Activated CD8-positive, alpha-beta T cell treated with anti-CD3 and anti-CD28 coated beads, Interleukin-2, amount 10 ng/mL, durations not matched to agents 7 days and 5 days (primary cell): ENCODE data around the gene EIF2B4. TPM values are rescaled to one million over a fixed set of nuclear protein-coding genes. Genes with fewer than 3 reads are reported as not detected.
"Not testable (repeated sequence)": the region's sequence is repeated elsewhere in the genome, so short reads cannot be mapped to it uniquely, and the experiment has no call there.

Experiments used
- ATAC-seq: fragments of 150-1000 bp; cut with Tn5 transposase; one replicate; pipeline ENCODE4 v1.10.0; 2021; ENCODE audit warnings: moderate library complexity
- CTCF ChIA-PET: fragments of 350-600 bp; sonication (Branson Sonifier 250); formaldehyde crosslinking; loops from one replicate; lab custom pipeline; 2021; ENCODE audit warnings: antibody characterized with exemption; lab: Charles Lee
- POLR2A ChIA-PET: fragments of 350-600 bp; sonication (Branson Sonifier 250); formaldehyde crosslinking; loops from one replicate; lab custom pipeline; 2021; ENCODE audit warnings: antibody characterized with exemption; lab: Charles Lee
- DNase-seq: peaks from one replicate; pipeline ENCODE4 v3.0.0-alpha.2; 2020
- H3K27ac Mint-ChIP-seq: one replicate; pipeline ENCODE4 v1.8.0; 2021; ENCODE audit warnings: mild to moderate bottlenecking, mixed read lengths
- H3K27me3 Mint-ChIP-seq: one replicate; pipeline ENCODE4 v1.8.0; 2021; ENCODE audit warnings: low read depth, mixed read lengths
- H3K36me3 Mint-ChIP-seq: one replicate; pipeline ENCODE4 v1.8.0; 2021; ENCODE audit warnings: low read depth, mixed read lengths
- H3K4me1 Mint-ChIP-seq: one replicate; pipeline ENCODE4 v1.8.0; 2021; ENCODE audit warnings: low read depth, mixed read lengths
- H3K4me3 Mint-ChIP-seq: one replicate; pipeline ENCODE4 v1.8.0; 2021; ENCODE audit warnings: mild to moderate bottlenecking, mixed read lengths
- H3K9me3 Mint-ChIP-seq: one replicate; pipeline ENCODE4 v1.8.0; 2022; ENCODE audit warnings: mixed read lengths; ENCODE audit not compliant: insufficient read depth
- total RNA-seq, 2 experiments: library from RNA; stranded (reverse); gene quantifications; one replicate each; pipeline ENCODE4 v1.2.3, GENCODE V29; 2021

The EIF2B4 gene
- total RNA-seq, 2 experiments from 2014 or later, result 34.5 to 37.0 TPM

DNA sequence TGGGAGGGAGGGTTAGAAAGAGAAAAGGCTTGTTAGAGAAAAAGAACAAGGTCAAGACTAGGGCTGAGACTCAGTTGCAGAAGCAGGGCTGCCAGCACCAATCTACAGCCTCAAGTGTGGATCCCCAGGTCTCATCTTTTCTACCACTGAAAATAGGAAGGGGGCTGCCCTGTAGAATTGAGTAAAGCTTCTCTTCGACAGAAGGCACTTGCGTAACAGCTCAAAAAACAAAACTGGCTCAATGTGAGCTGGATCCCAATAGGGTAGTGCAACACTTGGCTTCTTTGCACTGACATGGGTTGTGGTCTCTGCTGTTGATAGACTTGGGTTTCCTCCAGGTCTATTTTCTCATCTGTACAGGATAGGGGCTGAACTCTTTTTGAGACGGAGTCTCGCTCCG is 45.4 kb downstream of the EIF2B4 start:
- peaks cover 45% of the 10 kb centered on the region for H3K36me3 Mint-ChIP-seq
- H3K4me3 Mint-ChIP-seq, result no peak overlapping the region

DNA sequence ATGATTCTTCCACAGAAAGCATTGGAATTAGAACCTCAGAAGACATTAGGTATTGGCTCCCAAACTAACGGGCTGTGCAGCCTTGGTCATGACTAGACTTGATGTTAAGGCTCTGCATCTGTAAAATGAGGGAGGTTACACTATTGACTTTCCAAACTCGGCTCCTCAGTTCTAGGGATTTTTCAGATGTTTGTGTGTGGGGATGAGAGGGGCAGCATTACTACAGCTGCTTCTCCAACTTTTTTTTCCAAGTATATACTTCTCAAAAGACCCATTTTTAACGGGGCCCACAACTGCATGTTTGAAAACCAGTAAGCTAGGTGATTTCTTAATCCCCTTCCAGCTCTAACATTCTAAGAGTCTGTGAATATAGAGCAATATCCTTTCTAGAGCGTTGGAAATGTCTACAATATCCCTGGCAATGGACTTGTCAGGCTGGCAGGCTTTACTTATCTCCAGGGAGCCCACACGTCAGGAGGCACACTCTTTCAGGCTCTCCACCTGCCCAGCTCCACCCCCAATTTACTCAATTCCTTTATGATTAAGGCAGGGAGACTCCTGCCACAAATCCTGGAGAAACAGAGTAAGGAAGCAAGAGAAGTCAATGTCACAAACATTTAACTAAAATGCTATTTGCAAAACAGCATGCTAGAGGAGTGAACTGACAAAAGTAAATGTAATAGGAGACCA is 46.4 kb downstream of the EIF2B4 start:
- POLR2A ChIA-PET, result interaction anchor here (0.6 to 2.4 kb wide), 12 partner anchors 10 to 305 kb away, joined by 3 to 15 read pairs (median 6); partner anchors contain the start of genes CCDC121, GPN1, GTF3C2 and ZNF513
- Mint-ChIP-seq H3K36me3 (peaks cover 38% of the 10 kb centered on the region), H3K4me1 (peaks cover 22% of the 10 kb centered on the region), H3K4me3 (peak overlapping the region; percentile 98), H3K27ac (peak overlapping the region; percentile 98), H3K9me3 (no peaks in the 10 kb centered on the region), H3K27me3 (no peaks in the 10 kb centered on the region)
- CTCF ChIA-PET, result interaction anchor here (1.3 to 4.2 kb wide), 7 partner anchors 10 to 190 kb away, joined by 3 to 36 read pairs (median 5); partner anchors contain the start of genes EIF2B4, PREB and SNX17
- ATAC-seq (peak; percentile 4), DNase-seq (no peak)

More for the DNA sequence above, 45.4 kb downstream of the EIF2B4 start:
- CTCF ChIA-PET, result interaction anchor here (1.1 to 4.2 kb wide), 3 partner anchors 11 to 45 kb away, joined by 3 to 36 read pairs (median 13); partner anchors contain the start of genes EIF2B4 and SNX17
- ATAC-seq (no peak), DNase-seq (no peak)
- POLR2A ChIA-PET, result interaction anchor here (1.0 to 1.6 kb wide), 2 partner anchors 12 to 20 kb away, joined by 3 to 7 read pairs; no protein-coding TSS in a partner anchor
- no peaks in the 10 kb centered on the region for H3K27me3 Mint-ChIP-seq
- peaks cover 22% of the 10 kb centered on the region for H3K4me1 Mint-ChIP-seq
- no peaks in the 10 kb centered on the region for H3K9me3 Mint-ChIP-seq
- peak overlapping the region; percentile 4 for H3K27ac Mint-ChIP-seq

DNA sequence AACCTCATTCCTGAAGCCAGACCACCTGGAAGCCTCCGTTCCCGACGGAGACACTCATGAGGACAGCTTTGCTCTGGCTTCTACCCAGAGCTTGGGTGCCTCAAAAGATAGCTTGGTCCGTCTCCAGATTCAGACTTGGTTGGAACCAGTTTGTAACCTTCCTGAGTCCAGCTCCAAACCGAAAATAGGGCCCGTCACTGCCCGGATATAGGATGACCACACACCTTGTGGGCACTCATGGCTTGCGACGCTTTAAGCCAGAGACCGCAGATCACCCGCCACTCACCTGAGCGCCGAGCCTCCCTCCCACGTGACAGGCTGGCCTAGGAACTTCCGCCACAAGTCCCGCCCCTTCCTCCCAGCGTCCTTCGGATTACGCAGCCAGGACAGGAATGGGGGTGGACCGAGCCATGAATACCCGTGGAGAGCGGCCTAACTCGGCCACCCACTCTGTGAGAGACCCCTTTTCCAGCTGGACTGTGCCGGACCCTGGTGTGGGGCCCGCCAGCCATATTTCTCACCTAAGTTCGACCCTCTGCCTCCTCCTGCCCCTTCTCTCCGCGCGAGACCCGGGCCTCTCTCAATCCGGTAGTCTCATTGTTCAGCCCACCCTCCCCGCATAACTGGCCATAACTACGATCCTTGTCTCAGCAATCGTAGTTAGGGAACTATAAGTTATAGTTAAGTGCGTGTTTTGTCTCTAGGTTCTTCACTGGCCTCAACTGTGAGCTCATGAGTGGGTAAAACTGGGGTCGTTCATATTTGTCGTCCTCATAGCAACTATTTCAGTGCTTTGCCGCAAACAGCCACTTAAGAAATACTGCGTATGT is 47.2 kb downstream of the EIF2B4 start, which contains the start of gene MPV17:
TSS of gene MPV17 (minus strand) at position 332 of the 830 bp plus-strand sequence. CDS start 580 bp downstream, outside the sequence.
- CTCF ChIA-PET, result interaction anchor here (0.8 to 4.2 kb wide), 9 partner anchors 11 to 360 kb away, joined by 3 to 36 read pairs (median 4); partner anchors contain the start of genes EIF2B4, PREB and SNX17
- peaks cover 31% of the 10 kb centered on the region for H3K36me3 Mint-ChIP-seq
- H3K4me1 Mint-ChIP-seq, result peaks cover 22% of the 10 kb centered on the region
- ATAC-seq (peak; percentile 96), DNase-seq (peak; percentile 92)
- POLR2A ChIA-PET, result interaction anchor here (0.6 to 2.4 kb wide), 21 partner anchors 10 to 305 kb away, joined by 3 to 15 read pairs (median 4); partner anchors contain the start of genes CCDC121, EIF2B4, GPN1 and GTF3C2
- H3K27ac Mint-ChIP-seq, result peak within 1 kb of the TSS; percentile 98
- no peaks in the 10 kb centered on the region for H3K9me3 Mint-ChIP-seq
- peak within 1 kb of the TSS; percentile 98 for H3K4me3 Mint-ChIP-seq
- H3K27me3 Mint-ChIP-seq, result no peaks in the 10 kb centered on the region

DNA sequence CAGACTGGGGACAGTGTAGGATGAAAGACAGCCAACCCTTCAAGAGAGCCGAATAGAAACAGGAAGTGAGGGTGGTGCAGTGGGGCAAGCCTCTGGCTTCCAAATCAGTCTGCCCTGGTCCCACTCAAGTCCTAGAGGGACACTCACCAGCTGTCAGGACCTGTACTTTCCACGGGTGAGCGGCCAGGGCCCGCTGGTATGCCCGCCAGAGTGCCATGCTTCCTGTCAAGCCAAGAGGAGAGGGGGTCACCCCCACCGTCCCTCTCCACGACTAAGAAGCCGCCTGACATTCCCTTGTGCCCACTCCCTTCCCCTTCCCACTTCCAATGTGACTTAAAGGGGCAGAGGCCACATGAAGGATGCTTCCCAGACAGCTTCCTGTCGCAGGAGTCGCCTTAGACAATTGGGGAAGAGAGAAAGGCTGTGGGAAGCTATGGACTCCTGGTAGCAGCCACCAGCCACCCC is 47.8 kb downstream of the EIF2B4 start:
- POLR2A ChIA-PET, result interaction anchor here (0.7 to 2.4 kb wide), 15 partner anchors 11 to 251 kb away, joined by 3 to 15 read pairs (median 4); partner anchors contain the start of genes EIF2B4, GTF3C2, NRBP1 and OST4
- Mint-ChIP-seq H3K36me3 (peaks cover 27% of the 10 kb centered on the region), H3K4me3 (peak overlapping the region; percentile 98), H3K4me1 (peaks cover 22% of the 10 kb centered on the region), H3K9me3 (no peaks in the 10 kb centered on the region), H3K27me3 (no peaks in the 10 kb centered on the region), H3K27ac (peak overlapping the region; percentile 98)
- ATAC-seq (peak; percentile 47), DNase-seq (peak; percentile 36)
- CTCF ChIA-PET, result interaction anchor here (0.8 to 4.2 kb wide), 8 partner anchors 11 to 361 kb away, joined by 3 to 36 read pairs (median 4); partner anchors contain the start of genes EIF2B4, PREB and SNX17

DNA sequence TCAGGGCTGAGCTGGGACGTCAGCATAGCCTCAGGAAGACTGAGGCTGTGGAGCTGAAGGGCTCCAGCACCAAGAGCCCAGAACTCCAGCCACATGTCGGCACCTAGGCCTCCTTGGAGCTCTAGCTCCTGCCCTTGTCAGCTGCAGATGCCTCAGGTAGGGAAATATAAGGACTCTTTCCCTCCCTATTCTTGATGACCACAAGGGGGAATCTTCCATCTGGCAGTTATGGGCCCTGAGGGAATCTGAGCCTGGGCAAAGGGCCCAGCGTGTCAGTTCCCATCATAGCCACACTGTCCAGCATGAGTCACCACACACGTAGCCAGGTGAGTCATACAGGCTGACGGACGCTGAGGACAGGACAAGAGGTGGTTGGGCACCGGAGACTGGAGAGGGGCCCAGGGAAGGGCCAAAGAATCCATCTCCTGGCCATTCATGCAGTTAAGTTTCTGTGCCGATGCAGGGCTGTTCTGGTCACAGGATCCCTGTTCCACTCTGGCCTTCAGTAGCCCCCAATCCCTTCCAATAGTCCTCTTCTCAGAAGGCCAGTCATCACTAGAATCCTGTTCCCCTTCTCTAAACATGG is 49.1 kb downstream of the EIF2B4 start:
- ATAC-seq (no peak), DNase-seq (no peak)
- Mint-ChIP-seq H3K4me1 (peaks cover 22% of the 10 kb centered on the region), H3K27ac (no peak overlapping the region), H3K4me3 (no peak overlapping the region), H3K27me3 (no peaks in the 10 kb centered on the region), H3K9me3 (no peaks in the 10 kb centered on the region), H3K36me3 (peaks cover 16% of the 10 kb centered on the region)
- ChIA-PET CTCF (interaction anchor here (1.2 to 4.2 kb wide), 5 partner anchors 10 to 110 kb away, joined by 3 to 36 read pairs (median 3); partner anchors contain the start of genes EIF2B4 and SNX17), POLR2A (no interaction called here)

DNA sequence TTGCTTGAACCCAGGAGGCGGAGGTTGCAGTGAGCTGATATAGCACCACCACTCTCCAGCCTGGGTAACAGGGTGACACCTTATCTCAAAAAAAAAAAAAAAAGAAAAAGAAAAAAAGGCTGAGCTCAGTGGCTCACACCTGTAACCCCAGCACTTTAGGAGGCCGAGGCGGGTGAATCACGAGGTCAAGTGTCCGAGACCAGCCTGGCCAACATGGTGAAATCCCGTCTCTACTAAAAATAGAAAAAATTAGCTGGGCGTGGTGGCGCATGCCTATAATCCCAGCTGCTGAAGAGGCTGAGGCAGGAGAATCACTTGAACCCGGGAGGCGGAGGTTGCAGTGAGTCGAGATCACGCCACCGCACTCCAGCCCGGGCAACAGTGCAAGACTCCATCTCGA is 50.3 kb downstream of the EIF2B4 start:
- peaks cover 22% of the 10 kb centered on the region for H3K4me1 Mint-ChIP-seq
- POLR2A ChIA-PET, H3K36me3 Mint-ChIP-seq, ATAC-seq, H3K27me3 Mint-ChIP-seq, H3K9me3 Mint-ChIP-seq, DNase-seq, H3K4me3 Mint-ChIP-seq, CTCF ChIA-PET, H3K27ac Mint-ChIP-seq: not testable (repeated sequence)

DNA sequence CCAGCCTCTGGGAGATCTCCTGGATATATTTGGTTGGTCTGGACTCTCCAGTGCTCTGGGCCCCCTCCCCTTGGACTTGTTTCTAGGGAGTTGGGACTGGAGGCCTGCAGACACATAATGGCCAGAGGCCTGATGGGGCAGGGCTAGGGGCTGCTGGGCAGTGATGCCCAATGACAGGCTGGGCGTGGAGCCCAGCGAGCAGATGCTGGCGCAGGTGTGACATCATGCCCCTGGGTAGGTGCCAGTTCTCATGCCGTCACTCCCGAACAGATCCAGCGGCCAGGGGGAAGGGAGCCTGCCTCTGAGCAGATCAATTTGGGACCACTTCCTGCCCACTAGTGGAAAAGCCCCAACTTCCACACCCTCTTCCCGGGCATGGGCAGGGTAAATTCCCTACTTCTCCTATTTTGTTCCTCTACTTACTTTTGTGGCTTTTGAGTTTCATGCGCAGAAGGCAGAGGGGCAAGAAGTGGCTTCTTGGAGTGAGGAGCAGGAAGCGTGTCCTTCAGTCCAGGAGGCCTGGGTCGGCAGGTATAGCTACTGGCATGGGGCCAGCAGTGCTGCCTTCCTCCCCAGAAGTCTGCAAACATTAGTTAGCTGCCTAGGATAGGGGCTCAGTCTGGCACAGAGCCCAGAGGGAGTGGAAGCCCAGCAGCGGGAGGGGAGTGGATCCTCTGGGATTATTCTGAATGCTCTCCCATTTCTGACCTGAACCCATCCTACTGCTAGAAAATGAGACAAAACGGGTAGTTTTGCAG is 53.3 kb downstream of the EIF2B4 start:
- Mint-ChIP-seq H3K36me3 (peaks cover 2% of the 10 kb centered on the region), H3K4me3 (no peak overlapping the region)
- no peak for ATAC-seq

DNA sequence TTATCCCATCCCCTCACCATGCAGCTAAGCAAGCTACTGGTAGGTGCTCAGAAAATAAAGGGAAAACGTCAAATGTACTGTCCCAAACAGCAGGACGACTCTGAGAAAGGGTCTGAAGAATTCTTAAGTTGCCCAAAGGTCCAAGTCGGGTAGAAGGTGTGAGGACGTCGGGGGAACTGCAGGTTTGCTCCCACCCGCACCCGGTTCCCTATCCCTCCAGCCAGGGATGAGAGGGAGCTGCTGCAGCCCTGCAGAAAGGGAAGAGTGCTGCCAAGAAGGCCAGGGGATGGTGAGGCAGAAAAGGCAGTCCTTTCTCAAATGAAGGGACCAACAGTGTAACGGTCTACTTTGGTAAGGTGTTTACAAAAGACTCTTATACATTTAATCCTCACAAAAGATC is 55.0 kb downstream of the EIF2B4 start:
- no peak for DNase-seq
- Mint-ChIP-seq H3K27ac (no peak overlapping the region), H3K4me3 (no peak overlapping the region), H3K27me3 (no peaks in the 10 kb centered on the region), H3K36me3 (peaks cover 5% of the 10 kb centered on the region), H3K9me3 (no peaks in the 10 kb centered on the region), H3K4me1 (no peaks in the 10 kb centered on the region)
- CTCF ChIA-PET, result interaction anchor here (1.4 kb wide), 1 partner anchor 12 kb away, joined by 6 read pairs; no protein-coding TSS in a partner anchor
- POLR2A ChIA-PET, result no interaction called here
- ATAC-seq, result no peak

More for the DNA sequence above, 53.3 kb downstream of the EIF2B4 start:
- H3K27ac Mint-ChIP-seq, result no peak overlapping the region
- H3K4me1 Mint-ChIP-seq, result peaks cover 6% of the 10 kb centered on the region
- no peaks in the 10 kb centered on the region for H3K27me3 Mint-ChIP-seq
- POLR2A ChIA-PET, result no interaction called here
- no peaks in the 10 kb centered on the region for H3K9me3 Mint-ChIP-seq
- CTCF ChIA-PET, result interaction anchor here (1.0 to 1.5 kb wide), 2 partner anchors 13 to 53 kb away, joined by 3 read pairs; no protein-coding TSS in a partner anchor
- no peak for DNase-seq

DNA sequence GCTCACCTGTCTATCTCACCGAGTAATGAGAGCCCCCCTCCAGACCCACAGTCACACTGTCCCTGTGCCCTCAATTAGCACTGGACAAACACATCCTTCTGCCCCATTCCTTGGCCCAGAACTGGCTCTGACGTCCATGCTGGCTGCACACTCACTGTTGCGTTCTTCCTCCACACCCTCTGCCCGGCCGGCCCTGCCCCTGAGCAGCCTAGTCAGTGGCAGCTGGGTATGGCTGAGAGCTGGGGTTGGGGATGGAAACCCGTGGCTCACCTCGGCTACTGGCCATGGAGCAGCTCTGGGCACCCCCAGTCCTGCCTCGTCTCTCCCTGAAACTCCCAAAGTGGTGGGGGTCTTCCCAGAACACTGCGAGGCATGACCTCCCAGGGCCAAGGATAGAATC is 55.4 kb downstream of the EIF2B4 start:
- ATAC-seq (no peak), DNase-seq (no peak)
- no peak overlapping the region for H3K4me3 Mint-ChIP-seq
- no peak overlapping the region for H3K27ac Mint-ChIP-seq
- H3K36me3 Mint-ChIP-seq, result peaks cover 6% of the 10 kb centered on the region
- no peaks in the 10 kb centered on the region for H3K4me1 Mint-ChIP-seq
- H3K27me3 Mint-ChIP-seq, result no peaks in the 10 kb centered on the region
- CTCF ChIA-PET, result interaction anchor here (1.4 kb wide), 1 partner anchor 12 kb away, joined by 6 read pairs; no protein-coding TSS in a partner anchor
- no peaks in the 10 kb centered on the region for H3K9me3 Mint-ChIP-seq
- POLR2A ChIA-PET, result no interaction called here
